Left colon (tissue), 2 donors: ENCODE data around the gene AIP. TPM values are rescaled to one million over a fixed set of nuclear protein-coding genes. Genes with fewer than 3 reads are reported as not detected.
A peak's percentile ranks its signal among the peaks of the same experiment; 100 is the strongest.
"Not testable (repeated sequence)": the region's sequence is repeated elsewhere in the genome, so short reads cannot be mapped to it uniquely, and the experiment has no call there.

Experiments
- ATAC-seq: fragments of 200-7000 bp; cut with Tn5 transposase; one replicate; pipeline ENCODE4 v1.9.1; 2020; ENCODE audit warnings: mild to moderate bottlenecking, moderate library complexity
- DNase-seq, 2 donors: peaks; one replicate each; pipeline ENCODE4 v3.0.0-alpha.2; 2020
- intact Hi-C, 2 donors: fragments of 100-400 bp; cut with DNase I in 1 of 2; cut with micrococcal nuclease in 1 of 2; formaldehyde crosslinking; loops; one replicate each; pipeline versions ENCODE4 v1.11.2 to v1.14.0; 2022; cut with DNase I, micrococcal nuclease
- total RNA-seq, 2 donors: library from RNA; stranded (reverse); fragmentation: NEBNext Ultra II Directional; extraction: Animal tissue kit (Norgen Biotek cat#: 25700); gene quantifications; one replicate each; pipeline ENCODE4 v1.2.1, GENCODE V29; 2021
- donor health status: DM: no; HTN: no; CAD: no.
- donor health status: DM: yes; HTN: yes; CAD: no.

Gene AIP
- total RNA-seq, 2 donors from 2014 or later, result 31.4 to 49.6 TPM

- intact Hi-C loops, result not testable (repeated sequence)
Measured at GRCh38 chr11:67465530-67465929, 17.3 kb upstream of the AIP start.

GRCh38 chr11:67466367-67466766 is 16.5 kb upstream of the AIP start:
- intact Hi-C loops, result no loop called here
- no peak for ATAC-seq

More at GRCh38 chr11:67465530-67465929, 17.3 kb upstream of the AIP start:
- not testable (repeated sequence) for ATAC-seq, DNase-seq

GRCh38 chr11:67466962-67467771 is 15.7 kb upstream of the AIP start:
- DNase-seq (no peak), ATAC-seq (no peak)
- intact Hi-C loops, result no loop called here

More at GRCh38 chr11:67466367-67466766, 16.5 kb upstream of the AIP start:
- no peak for DNase-seq

GRCh38 chr11:67468056-67468455 is 14.8 kb upstream of the AIP start:
- intact Hi-C loops, result no loop called here
- peak; percentile 22 for ATAC-seq
- peak; percentile 75 to 77 for DNase-seq

GRCh38 chr11:67468456-67468758 is 14.4 kb upstream of the AIP start:
- intact Hi-C loops, result no loop called here
- ATAC-seq (no peak), DNase-seq (no peak)

- peak; percentile 93 to 95 for DNase-seq
- peak; percentile 79 for ATAC-seq
- intact Hi-C loops, result no loop called here
Measured at GRCh38 chr11:67468759-67469507, 13.9 kb upstream of the AIP start, which contains the start of gene TMEM134. TMEM134 (minus strand) TSS chr11:67469251; CDS start chr11:67469192, 59 bp downstream.

- intact Hi-C loops, result no loop called here
- no peak for DNase-seq
- no peak for ATAC-seq
Measured at GRCh38 chr11:67469508-67469811, 13.4 kb upstream of the AIP start.

GRCh38 chr11:67470337-67471002 is 12.4 kb upstream of the AIP start:
- intact Hi-C loops, result no loop called here
- ATAC-seq, result no peak
- DNase-seq, result no peak

GRCh38 chr11:67472882-67473281 is 9.9 kb upstream of the AIP start:
- intact Hi-C loops, result no loop called here
- DNase-seq (no peak), ATAC-seq (no peak)

- intact Hi-C loops, DNase-seq, ATAC-seq: not testable (repeated sequence)
Measured at GRCh38 chr11:67476692-67477091, 6.1 kb upstream of the AIP start.

GRCh38 chr11:67477344-67478050 is 5.3 kb upstream of the AIP start:
- ATAC-seq, intact Hi-C loops, DNase-seq: not testable (repeated sequence)

GRCh38 chr11:67482275-67482826 is 475 bp upstream of the AIP start:
- DNase-seq, result no peak
- ATAC-seq, result peak; percentile 57
- intact Hi-C loops, result no loop called here

- DNase-seq (no peak), ATAC-seq (no peak)
- intact Hi-C loops, result no loop called here
Measured at GRCh38 chr11:67483831-67484665, 1.2 kb downstream of the AIP start.

GRCh38 chr11:67484847-67485311 is 2.1 kb downstream of the AIP start:
- ATAC-seq (no peak), DNase-seq (peak in 1 of 2 donors; percentile 60)
- intact Hi-C loops, result no loop called here

GRCh38 chr11:67485873-67486361 is 3.1 kb downstream of the AIP start:
- ATAC-seq, intact Hi-C loops: not testable (repeated sequence)
- peak in 1 of 2 donors; percentile 48 for DNase-seq

GRCh38 chr11:67486481-67487195 is 3.8 kb downstream of the AIP start:
- no peak for ATAC-seq
- intact Hi-C loops, result no loop called here
- DNase-seq, result no peak
